Skeletal muscle cell (primary cell): ENCODE results near the gene LDAH.
"Not testable (repeated sequence)": the region's sequence is repeated elsewhere in the genome, so short reads cannot be mapped to it uniquely, and the experiment has no call there.

Experiments
- DNase-seq: peaks from one replicate; pipeline ENCODE4 v3.0.0-alpha.2; 2010; ENCODE audit warnings: low read depth
- H3K4me3 ChIP-seq: 2 replicates; pipeline ENCODE4 v1.5.1; 2011; ENCODE audit warnings: low read depth, mild to moderate bottlenecking, control low read depth, low read length, moderate library complexity

Gene LDAH

GRCh38 chr2:20728114-20728758 lies 94.7 kb downstream of the LDAH start:
- no peak overlapping the region for H3K4me3 ChIP-seq
- DNase-seq: no peak

- H3K4me3 ChIP-seq: no peak overlapping the region
- no peak for DNase-seq
These were observed 96.0 kb downstream of the LDAH start for GRCh38 chr2:20726913-20727312.

GRCh38 chr2:20725782-20726181 lies 97.1 kb downstream of the LDAH start:
- no peak for DNase-seq
- no peak overlapping the region for H3K4me3 ChIP-seq

- H3K4me3 ChIP-seq: no peak overlapping the region
- DNase-seq: no peak
These were observed 98.3 kb downstream of the LDAH start for GRCh38 chr2:20724500-20725053.

- DNase-seq: no peak
These were observed 99.4 kb downstream of the LDAH start for GRCh38 chr2:20723543-20723942.

GRCh38 chr2:20722592-20723240 lies 100.2 kb downstream of the LDAH start:
- H3K4me3 ChIP-seq: no peak overlapping the region
- no peak for DNase-seq

More at GRCh38 chr2:20723543-20723942, 99.4 kb downstream of the LDAH start:
- no peak overlapping the region for H3K4me3 ChIP-seq

- DNase-seq: no peak
- no peak overlapping the region for H3K4me3 ChIP-seq
These were observed 105.3 kb downstream of the LDAH start for GRCh38 chr2:20717641-20718040.

GRCh38 chr2:20716164-20716563 lies 106.7 kb downstream of the LDAH start:
- DNase-seq, H3K4me3 ChIP-seq: not testable (repeated sequence)

GRCh38 chr2:20714412-20714811 lies 108.5 kb downstream of the LDAH start:
- not testable (repeated sequence) for DNase-seq, H3K4me3 ChIP-seq

GRCh38 chr2:20713585-20713984 lies 109.3 kb downstream of the LDAH start:
- not testable (repeated sequence) for DNase-seq, H3K4me3 ChIP-seq

GRCh38 chr2:20711641-20712040 lies 111.3 kb downstream of the LDAH start:
- H3K4me3 ChIP-seq, DNase-seq: not testable (repeated sequence)

- DNase-seq: no peak
- H3K4me3 ChIP-seq: no peak overlapping the region
These were observed 115.3 kb downstream of the LDAH start for GRCh38 chr2:20707601-20708000.

GRCh38 chr2:20706786-20707185 lies 116.1 kb downstream of the LDAH start:
- H3K4me3 ChIP-seq: no peak overlapping the region
- DNase-seq: no peak

GRCh38 chr2:20706217-20706616 lies 116.7 kb downstream of the LDAH start:
- H3K4me3 ChIP-seq: no peak overlapping the region
- DNase-seq: no peak

- H3K4me3 ChIP-seq: no peak overlapping the region
- DNase-seq: no peak
These were observed 118.0 kb downstream of the LDAH start for GRCh38 chr2:20704886-20705285.

- no peak for DNase-seq
- H3K4me3 ChIP-seq: no peak overlapping the region
These were observed 120.3 kb downstream of the LDAH start for GRCh38 chr2:20702563-20702962.

GRCh38 chr2:20698916-20699613 lies 123.8 kb downstream of the LDAH start:
- no peak for DNase-seq
- H3K4me3 ChIP-seq: no peak overlapping the region

GRCh38 chr2:20697322-20697934 lies 125.5 kb downstream of the LDAH start:
- DNase-seq: no peak
- H3K4me3 ChIP-seq: no peak overlapping the region

GRCh38 chr2:20696366-20696765 lies 126.5 kb downstream of the LDAH start:
- no peak for DNase-seq
- H3K4me3 ChIP-seq: no peak overlapping the region

- no peak overlapping the region for H3K4me3 ChIP-seq
- no peak for DNase-seq
These were observed 129.6 kb downstream of the LDAH start for GRCh38 chr2:20693317-20693716.
